IPS-NIHi7 (cell line): ENCODE measurements around the gene SPOCD1.

Experiments
- DNase-seq: peaks from one replicate; pipeline ENCODE4 v3.0.0; 2012; ENCODE audit warnings: mixed read lengths; ENCODE audit errors: extremely low spot score

The SPOCD1 gene

GRCh38 chr1:31771891-31772668 is 43.7 kb downstream of the SPOCD1 start:
- no peak for DNase-seq

GRCh38 chr1:31769720-31770390 is 46.0 kb downstream of the SPOCD1 start:
- no peak for DNase-seq

- no peak for DNase-seq
Measured at GRCh38 chr1:31768939-31769704, 46.7 kb downstream of the SPOCD1 start.

- no peak for DNase-seq
Measured at GRCh38 chr1:31768407-31768907, 47.4 kb downstream of the SPOCD1 start.

- no peak for DNase-seq
Measured at GRCh38 chr1:31767225-31767624, 48.6 kb downstream of the SPOCD1 start.

- DNase-seq: no peak
Measured at GRCh38 chr1:31765516-31765915, 50.3 kb downstream of the SPOCD1 start.

GRCh38 chr1:31765041-31765467 is 50.8 kb downstream of the SPOCD1 start:
- no peak for DNase-seq

GRCh38 chr1:31764312-31765040 is 51.3 kb downstream of the SPOCD1 start, which contains the start of gene ADGRB2:
Gene ADGRB2 (minus strand): TSS chr1:31764340. CDS start chr1:31757221, 7,119 bp downstream.
- no peak for DNase-seq

- no peak for DNase-seq
Measured at GRCh38 chr1:31763671-31764311, 52.0 kb downstream of the SPOCD1 start.

GRCh38 chr1:31762726-31763670 is 52.8 kb downstream of the SPOCD1 start:
- DNase-seq: peak; percentile 84

- no peak for DNase-seq
Measured at GRCh38 chr1:31762323-31762722, 53.5 kb downstream of the SPOCD1 start.

- no peak for DNase-seq
Measured at GRCh38 chr1:31761883-31762282, 53.9 kb downstream of the SPOCD1 start.

- DNase-seq: peak; percentile 76
Measured at GRCh38 chr1:31760471-31761470, 55.1 kb downstream of the SPOCD1 start.

GRCh38 chr1:31759298-31760023 is 56.4 kb downstream of the SPOCD1 start:
- no peak for DNase-seq

- no peak for DNase-seq
Measured at GRCh38 chr1:31758823-31759222, 57.0 kb downstream of the SPOCD1 start.

GRCh38 chr1:31757989-31758388 is 57.8 kb downstream of the SPOCD1 start:
- DNase-seq: no peak

- DNase-seq: no peak
Measured at GRCh38 chr1:31757204-31757679, 58.6 kb downstream of the SPOCD1 start.

- no peak for DNase-seq
Measured at GRCh38 chr1:31756578-31756977, 59.2 kb downstream of the SPOCD1 start.
